Stimulated activated CD4-positive, alpha-beta T cell treated with anti-CD3 and anti-CD28 coated beads, Interleukin-4, amount 100 ng/mL, for 48 hours (primary cell): ENCODE measurements around the gene FOXN3.

ENCODE experiments used
- DNase-seq, 2 donors: peaks; one replicate each; pipeline ENCODE4 v3.0.0-alpha.2; 2020; ENCODE audit warnings: low read depth in 2 of 2

The FOXN3 gene

GRCh38 chr14:89408907-89409700, 7.9 kb downstream of the FOXN3 start:
- DNase-seq, result no peak

GRCh38 chr14:89407856-89408255, 9.2 kb downstream of the FOXN3 start:
- DNase-seq, result no peak

DNA sequence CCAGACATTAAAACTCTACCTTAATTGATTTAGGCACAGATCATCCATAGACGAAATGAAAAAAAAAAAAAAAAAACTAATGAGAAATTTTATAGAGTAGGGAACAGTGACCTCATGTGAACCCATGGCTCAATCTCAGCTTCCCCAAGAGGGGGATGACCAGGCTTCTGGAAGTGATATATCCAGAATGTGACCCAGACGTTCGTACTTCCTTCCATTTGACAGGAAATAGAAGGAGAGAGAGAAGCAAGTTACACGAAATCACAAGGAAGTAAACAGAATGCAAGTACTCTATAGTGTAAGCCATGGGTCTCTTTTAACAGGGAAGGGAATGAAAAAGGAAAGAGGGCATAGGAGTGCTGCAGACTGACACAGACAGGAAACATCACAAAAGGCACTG, 10.1 kb downstream of the FOXN3 start:
- no peak for DNase-seq

DNA sequence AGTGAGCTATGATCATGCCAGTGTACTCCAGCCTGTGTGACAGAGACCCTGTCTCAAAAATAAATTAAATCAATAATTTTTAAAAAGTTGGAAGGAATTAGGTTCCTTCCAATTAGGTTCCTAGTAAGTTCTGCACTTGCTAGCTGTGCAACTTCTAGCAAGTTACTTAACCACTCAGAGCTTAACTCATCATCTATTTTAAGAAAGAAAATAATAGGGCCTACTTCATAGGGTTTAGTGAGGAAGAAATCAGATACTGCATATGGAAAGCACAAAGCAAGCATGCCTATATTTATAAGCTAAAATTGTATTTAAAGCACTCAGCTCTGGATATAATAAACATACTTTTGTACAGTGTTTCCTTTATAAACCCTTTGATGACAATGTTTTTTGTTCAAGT, 10.7 kb downstream of the FOXN3 start:
- no peak for DNase-seq

- no peak for DNase-seq
Measured at GRCh38 chr14:89405712-89406111, 11.3 kb downstream of the FOXN3 start.

- no peak for DNase-seq
Measured at GRCh38 chr14:89402363-89402762, 14.7 kb downstream of the FOXN3 start.

- no peak for DNase-seq
Measured at GRCh38 chr14:89401761-89402160, 15.3 kb downstream of the FOXN3 start.

- no peak for DNase-seq
Measured at GRCh38 chr14:89401241-89401640, 15.8 kb downstream of the FOXN3 start.

DNA sequence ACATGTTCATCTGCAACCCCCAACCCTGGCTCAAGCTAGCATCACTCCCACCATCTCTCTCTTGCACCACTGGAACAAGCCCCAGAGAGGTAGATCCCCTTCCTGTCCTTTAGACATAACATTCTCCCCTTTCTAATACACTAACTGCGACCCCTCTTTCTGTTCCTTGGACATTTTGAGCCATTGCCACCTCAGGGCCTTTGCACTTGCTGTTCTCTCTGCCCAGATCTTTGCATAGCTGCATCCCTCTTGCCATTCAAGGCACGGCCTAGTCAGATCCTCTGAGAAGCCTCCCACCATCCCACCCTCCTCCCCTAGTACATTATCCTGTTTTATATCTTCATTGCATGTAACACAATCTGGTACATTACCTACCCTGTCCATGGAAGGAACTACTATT, 16.5 kb downstream of the FOXN3 start:
- no peak for DNase-seq

DNA sequence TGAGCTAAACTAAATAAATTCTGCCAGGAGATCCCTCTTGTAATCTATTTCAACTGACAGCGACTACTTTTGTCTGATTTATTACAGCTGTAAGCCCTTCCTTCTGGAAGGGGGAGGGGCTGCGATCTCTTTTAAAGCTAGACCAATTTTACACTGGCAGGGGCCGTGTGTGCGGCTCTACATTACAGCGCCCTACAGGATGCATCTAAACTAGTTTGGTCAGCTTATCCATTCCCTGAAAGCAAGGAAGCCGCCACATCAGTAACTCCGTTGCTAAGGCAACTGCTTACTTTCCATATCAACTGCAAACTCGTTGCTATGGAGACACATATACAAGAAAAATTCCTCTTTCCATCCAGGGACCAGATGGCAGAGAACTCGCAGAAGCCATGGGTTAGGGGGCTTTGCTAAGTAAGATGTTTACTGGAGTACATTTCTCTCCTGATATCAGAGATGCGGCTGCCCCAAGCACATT, 17.4 kb downstream of the FOXN3 start:
- DNase-seq, result no peak

DNA sequence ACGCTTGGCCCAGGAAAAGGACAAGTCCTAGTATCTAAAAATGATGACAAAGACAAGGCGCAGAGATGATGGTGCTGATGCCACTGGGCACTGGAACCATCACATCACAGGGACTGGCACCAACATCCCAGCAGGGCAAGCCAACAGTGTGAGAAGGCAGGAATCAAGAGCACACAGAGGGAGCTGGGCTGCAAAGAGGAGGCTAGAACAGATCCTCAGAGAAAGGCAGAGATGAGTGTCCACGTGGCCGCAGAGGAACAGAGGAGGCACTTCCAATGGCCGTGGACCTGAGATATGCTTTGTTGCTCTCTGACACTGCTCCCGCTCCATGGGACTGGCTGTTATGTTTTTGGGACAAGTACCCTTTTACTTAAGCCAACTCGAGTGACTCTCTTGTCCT, 17.9 kb downstream of the FOXN3 start:
- DNase-seq, result no peak

DNA sequence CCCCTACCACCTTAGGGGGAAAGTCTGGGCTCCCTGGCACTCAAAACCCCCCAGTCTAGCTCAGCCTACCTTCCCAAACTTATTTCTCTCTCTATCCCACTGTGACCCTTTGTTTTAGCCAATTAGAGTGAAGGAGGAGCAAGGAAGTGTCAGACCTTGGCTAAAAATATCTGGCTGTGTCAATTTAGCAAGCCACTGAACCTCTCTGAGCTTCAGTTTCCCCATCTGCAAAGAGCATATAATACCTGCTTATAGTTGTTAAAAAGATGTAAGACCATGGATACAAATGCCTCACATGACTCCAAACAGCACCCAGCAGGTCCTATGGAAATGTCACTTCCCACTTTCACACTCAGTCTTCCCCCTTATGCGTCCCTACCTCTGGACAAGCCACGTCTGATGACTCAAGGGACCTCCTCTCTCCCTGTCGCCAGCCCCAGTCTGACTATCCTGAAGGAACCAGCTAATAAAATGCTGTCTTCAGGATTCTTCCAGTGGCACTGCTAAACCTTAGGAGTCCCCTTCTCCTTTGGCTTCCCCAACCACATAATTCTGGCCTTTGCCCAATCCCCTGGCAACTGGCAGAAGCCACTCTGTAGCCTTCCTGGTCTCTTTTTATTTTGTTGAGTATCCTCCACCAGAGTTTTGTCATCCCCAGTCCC, 19.3 kb downstream of the FOXN3 start:
- DNase-seq, result no peak

GRCh38 chr14:89394972-89395371, 22.1 kb downstream of the FOXN3 start:
- no peak for DNase-seq

DNA sequence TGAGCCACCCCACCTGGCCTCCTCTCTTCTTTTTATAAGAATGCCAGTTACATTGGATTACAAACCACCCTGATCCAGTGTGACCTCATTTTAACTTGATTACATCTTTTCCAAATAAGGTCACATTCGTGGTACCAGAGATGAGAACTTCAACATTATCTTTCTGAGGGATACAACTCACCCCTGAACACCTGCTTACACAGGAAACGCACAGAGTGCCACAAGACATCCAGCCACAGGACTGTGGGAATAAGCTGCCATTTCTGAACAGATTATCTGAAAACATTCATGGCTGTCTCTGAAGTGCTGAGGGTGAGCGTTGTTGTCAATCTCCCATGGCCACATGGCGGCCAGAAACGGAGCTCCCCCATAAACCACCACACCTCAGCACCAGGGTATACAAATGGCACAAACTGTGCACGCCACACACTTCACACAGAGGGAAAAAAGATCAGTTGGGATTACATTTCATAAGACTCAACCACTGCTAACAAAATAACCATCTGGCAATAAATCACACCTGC, 23.7 kb downstream of the FOXN3 start:
- no peak for DNase-seq

GRCh38 chr14:89392181-89392580, 24.9 kb downstream of the FOXN3 start:
- DNase-seq, result no peak

- no peak for DNase-seq
Measured at GRCh38 chr14:89391556-89391955, 25.5 kb downstream of the FOXN3 start.

DNA sequence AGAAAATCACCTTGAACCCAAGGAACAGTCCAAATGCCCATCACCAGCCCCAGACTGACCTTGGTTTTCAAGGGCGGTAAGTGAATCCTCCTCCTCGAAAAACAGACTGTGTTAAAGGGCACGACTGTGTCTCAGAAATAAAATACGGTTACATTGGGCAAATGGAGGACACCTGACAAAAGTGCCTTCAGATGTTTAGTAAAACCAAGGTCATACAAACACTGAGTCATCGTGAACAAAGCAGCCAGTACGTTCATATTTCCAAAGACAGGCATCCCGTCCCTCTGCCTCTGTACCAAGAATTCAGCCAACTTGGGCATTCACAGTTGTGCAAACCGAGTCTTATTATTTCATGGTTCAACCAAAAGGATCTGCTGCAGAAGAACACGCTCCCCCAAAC, 25.9 kb downstream of the FOXN3 start:
- DNase-seq, result no peak

- DNase-seq, result no peak
Measured at GRCh38 chr14:89388853-89389252, 28.2 kb downstream of the FOXN3 start.

DNA sequence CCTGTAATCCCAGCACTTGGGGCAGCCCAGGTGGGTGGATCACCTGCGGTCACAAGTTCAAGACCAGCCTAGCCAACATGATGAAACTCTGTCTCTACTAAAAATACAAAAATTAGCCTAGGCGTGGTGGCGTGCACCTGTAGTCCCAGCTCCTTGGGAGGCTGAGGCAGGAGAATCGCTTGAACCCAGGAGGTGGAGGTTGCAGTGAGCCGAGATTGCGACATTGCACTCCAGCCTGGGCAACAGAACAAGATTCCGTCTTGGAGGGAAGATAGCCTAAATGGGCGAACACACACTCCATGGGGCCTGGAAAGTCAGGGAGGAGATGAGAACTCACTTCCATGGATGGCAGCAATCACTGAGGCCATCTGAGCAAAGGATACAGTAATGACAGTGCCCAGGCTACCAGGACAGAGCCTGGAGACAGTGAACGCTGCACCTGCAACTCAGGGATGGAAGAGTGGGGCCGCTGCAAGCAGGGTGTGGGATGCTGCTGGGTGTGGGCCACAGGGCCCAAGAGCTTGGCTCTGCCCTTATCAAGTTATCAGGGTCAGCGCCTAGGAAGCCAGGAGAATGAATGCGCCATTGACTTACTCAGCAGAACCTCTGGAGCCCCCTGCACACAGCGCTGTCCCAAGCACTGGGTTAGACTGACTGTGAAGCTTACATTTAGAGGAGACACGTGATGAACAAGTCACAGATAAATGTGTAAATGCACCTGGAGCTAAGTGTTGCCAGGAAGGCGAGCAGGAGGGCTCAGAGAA, 28.9 kb downstream of the FOXN3 start:
- DNase-seq, result no peak

DNA sequence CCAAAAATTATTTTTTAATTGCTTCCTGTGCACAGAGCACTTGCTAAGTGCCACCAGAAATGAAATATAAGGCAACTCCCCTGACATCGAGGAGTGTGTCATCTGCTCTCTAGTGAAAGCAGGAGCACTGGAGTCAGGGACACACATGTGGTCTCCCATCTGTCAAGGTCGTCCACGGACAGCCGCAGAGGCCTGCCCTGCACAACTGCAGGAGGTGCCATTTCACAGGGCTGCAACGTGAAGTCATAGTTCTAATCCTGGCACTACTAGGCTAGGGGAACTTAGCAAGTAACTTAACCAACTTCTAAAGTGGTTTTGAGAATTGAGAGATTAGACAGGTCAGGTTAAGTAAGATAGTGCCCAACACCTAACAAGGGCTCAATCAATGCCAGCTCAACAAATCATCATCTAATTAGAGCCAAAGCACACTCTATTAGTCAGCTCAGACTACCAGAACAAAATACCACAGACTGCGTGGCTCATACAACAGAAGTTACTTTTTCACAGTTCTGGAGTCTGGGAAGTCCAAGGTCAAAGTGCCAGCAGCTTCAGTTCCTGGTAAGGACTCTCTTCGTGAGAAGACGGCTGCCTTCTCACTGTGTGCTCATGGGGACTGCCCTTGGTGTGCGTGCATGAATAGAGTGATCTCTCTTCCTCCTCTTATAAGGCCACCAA, 30.7 kb downstream of the FOXN3 start:
- DNase-seq, result no peak

- DNase-seq, result no peak
Measured at GRCh38 chr14:89384636-89385035, 32.4 kb downstream of the FOXN3 start.

- DNase-seq, result no peak
Measured at GRCh38 chr14:89384023-89384422, 33.0 kb downstream of the FOXN3 start.
